Right lobe of liver (tissue), 4 donors: ENCODE results near the gene DLG2.
A peak's percentile ranks its signal among the peaks of the same experiment; 100 is the strongest.

Source experiments
- POLR2A ChIP-seq: fragments of 450-650 bp; IDR thresholded peaks from one replicate; pipeline ENCODE4 v1.6.1; 2017; ENCODE audit warnings: antibody characterized with exemption, mild to moderate bottlenecking
- TF ChIP-seq, protein P1 (sequence below), 4 donors: fragments of 200-600 bp in 3 of 4; fragments of 450-650 bp in 1 of 4; IDR thresholded peaks; one replicate each; pipeline versions ENCODE4 v1.5.1 to v1.8.0; 2016 to 2022; ENCODE audit warnings: antibody characterized with exemption in 4 of 4, mild to moderate bottlenecking in 2 of 4
- donor health status: DM: no; HTN: no; CAD: no.
- donor health status: DM: no; HTN: no; CAD: no.
- donor health status: DM: no; HTN: yes; CAD: no.

DNA sequence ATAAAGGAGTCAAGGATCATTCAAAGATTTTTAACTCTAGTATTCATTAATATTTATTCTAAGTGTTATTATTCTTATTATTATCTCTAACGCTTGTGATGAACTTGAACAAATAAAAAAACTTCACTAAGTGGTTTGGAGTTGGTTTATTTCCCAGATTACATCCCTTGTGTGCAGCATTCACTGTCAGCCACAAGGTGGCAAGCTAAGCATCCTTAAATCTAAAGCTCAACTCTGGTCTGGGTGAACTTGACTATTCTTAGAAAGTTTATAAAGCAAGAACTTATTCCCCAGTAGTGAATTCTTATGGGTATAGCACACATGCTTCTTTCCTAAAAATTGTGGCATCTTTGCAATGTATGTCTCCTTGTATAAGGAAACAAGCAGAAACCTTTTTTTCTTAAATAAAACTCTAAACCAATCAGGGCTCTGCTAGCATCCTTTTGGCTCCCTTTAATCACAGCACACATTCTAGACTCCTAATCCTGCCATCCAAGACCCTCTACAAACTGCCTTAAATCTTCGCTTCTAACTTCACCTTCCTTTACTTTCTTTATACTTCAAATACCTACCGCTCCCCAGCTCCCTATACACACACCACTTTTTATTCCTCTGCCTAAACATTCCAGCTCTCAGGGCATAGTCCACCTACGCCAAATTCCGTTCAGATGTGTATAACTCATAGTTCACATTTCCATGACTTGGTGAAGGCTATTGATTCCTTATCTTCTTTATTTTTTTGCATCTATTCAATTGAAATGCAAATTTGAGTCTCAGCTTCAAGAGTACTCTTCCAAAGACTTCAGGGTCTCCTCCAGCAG is 1068.8 kb downstream of the DLG2 start:
- no peak for TF ChIP-seq POLR2A
- TF ChIP-seq, protein P1, sequence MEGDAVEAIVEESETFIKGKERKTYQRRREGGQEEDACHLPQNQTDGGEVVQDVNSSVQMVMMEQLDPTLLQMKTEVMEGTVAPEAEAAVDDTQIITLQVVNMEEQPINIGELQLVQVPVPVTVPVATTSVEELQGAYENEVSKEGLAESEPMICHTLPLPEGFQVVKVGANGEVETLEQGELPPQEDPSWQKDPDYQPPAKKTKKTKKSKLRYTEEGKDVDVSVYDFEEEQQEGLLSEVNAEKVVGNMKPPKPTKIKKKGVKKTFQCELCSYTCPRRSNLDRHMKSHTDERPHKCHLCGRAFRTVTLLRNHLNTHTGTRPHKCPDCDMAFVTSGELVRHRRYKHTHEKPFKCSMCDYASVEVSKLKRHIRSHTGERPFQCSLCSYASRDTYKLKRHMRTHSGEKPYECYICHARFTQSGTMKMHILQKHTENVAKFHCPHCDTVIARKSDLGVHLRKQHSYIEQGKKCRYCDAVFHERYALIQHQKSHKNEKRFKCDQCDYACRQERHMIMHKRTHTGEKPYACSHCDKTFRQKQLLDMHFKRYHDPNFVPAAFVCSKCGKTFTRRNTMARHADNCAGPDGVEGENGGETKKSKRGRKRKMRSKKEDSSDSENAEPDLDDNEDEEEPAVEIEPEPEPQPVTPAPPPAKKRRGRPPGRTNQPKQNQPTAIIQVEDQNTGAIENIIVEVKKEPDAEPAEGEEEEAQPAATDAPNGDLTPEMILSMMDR (IDR thresholded peaks at IDR 0.05), result peak; percentile 80 to 93 (median 90)
